ENCODE data around the gene SENP2. TPM values are rescaled to one million over a fixed set of nuclear protein-coding genes. Genes with fewer than 3 reads are reported as not detected.

SENP2 gene
- total and polyA plus RNA-seq, 4 donors, result 7.9 to 23.3 (median 11.3) TPM

GRCh38 chr3:185646382-185647133, 60.5 kb downstream of the SENP2 start:
- H3K4me1 ChIP-seq (ENCODE audit: control insufficient read depth in 4 of 4, insufficient read depth in 4 of 4, low read length in 3 of 4), result no peaks in the 10 kb centered on the region
- WGBS, result 85% methylated on average over 14 of the region's 14 CpGs
- H3K36me3 ChIP-seq (ENCODE audit: control insufficient read depth in 4 of 4, insufficient read depth in 3 of 4, low read depth in 1 of 4, low read length in 3 of 4), result no peaks in the 10 kb centered on the region
- H3K9me3 ChIP-seq (ENCODE audit: control insufficient read depth in 4 of 4, low read length in 3 of 4), result no peaks in the 10 kb centered on the region
- no peak overlapping the region for H3K9ac ChIP-seq (ENCODE audit: low read depth in 1 of 2, low read length in 2 of 2)
- no peak for TF ChIP-seq HNF4A (conservative IDR thresholded peaks at IDR 0.05)
- no peak for TF ChIP-seq NR2F2 (IDR thresholded peaks at IDR 0.05)
- TF ChIP-seq, protein P1, sequence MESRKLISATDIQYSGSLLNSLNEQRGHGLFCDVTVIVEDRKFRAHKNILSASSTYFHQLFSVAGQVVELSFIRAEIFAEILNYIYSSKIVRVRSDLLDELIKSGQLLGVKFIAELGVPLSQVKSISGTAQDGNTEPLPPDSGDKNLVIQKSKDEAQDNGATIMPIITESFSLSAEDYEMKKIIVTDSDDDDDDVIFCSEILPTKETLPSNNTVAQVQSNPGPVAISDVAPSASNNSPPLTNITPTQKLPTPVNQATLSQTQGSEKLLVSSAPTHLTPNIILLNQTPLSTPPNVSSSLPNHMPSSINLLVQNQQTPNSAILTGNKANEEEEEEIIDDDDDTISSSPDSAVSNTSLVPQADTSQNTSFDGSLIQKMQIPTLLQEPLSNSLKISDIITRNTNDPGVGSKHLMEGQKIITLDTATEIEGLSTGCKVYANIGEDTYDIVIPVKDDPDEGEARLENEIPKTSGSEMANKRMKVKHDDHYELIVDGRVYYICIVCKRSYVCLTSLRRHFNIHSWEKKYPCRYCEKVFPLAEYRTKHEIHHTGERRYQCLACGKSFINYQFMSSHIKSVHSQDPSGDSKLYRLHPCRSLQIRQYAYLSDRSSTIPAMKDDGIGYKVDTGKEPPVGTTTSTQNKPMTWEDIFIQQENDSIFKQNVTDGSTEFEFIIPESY (IDR thresholded peaks at IDR 0.05), result no peak
- TF ChIP-seq HNF4G (IDR thresholded peaks at IDR 0.05), result no peak
- no peak for TF ChIP-seq SP1 (IDR thresholded peaks at IDR 0.05)
- TF ChIP-seq TAF1 (conservative IDR thresholded peaks at IDR 0.05), result no peak
- H3K27me3 ChIP-seq (ENCODE audit: control insufficient read depth in 4 of 4, insufficient read depth in 4 of 4, low read length in 3 of 4), result no peaks in the 10 kb centered on the region
- no peak overlapping the region for H3K27ac ChIP-seq (ENCODE audit: low read depth in 1 of 2, low read length in 2 of 2)
- no peak for DNase-seq (ENCODE audit: low spot score)
- H3K4me3 ChIP-seq (ENCODE audit: low read depth in 1 of 3, low read length in 3 of 3), result no peak overlapping the region

DNA sequence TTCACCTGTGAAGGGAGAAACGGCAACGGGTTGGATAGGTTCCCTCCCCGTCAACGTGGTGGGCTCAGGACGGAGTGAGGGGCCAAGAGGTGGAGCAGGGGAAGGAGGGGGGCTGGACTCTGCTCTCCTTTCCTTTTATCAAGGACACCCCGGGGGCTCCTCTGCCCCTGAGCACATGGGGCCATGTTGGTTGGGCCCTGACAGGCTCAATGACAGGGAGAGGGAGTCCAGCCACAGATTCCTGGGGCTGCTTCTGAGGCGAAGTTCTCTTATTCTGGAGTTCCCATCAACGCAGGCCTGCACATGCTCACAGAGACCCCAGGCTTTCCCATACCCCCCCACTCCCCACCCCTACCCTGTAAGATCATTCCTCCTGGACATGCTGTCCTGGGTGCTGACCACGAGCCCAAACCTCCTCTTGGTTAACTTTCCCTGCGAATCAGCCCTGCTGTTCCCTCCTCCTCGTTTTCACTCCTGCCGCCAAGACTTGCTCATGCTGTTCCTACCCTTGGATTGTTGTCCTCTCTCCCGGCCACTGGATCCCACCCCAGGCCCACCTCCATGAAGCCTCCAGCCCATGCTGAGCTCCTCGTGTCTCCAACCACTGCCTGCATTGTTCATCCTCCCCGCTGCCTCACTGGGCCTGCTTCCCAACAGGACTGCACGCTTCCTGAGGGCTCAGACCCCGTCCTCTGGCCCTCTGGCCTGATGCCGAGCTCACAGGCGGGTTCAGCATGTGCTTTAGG, 61.2 kb downstream of the SENP2 start:
- no peaks in the 10 kb centered on the region for H3K27me3 ChIP-seq (ENCODE audit: control insufficient read depth in 4 of 4, insufficient read depth in 4 of 4, low read length in 3 of 4)
- no peaks in the 10 kb centered on the region for H3K4me1 ChIP-seq (ENCODE audit: control insufficient read depth in 4 of 4, insufficient read depth in 4 of 4, low read length in 3 of 4)
- DNase-seq (ENCODE audit: low spot score), result no peak
- no peak overlapping the region for H3K4me3 ChIP-seq (ENCODE audit: low read depth in 1 of 3, low read length in 3 of 3)
- TF ChIP-seq RXRA (IDR thresholded peaks at IDR 0.05) (no peak), ATF3 (IDR thresholded peaks at IDR 0.05) (no peak), FOXA2 (IDR thresholded peaks at IDR 0.05) (no peak), FOXA1 (IDR thresholded peaks at IDR 0.05) (no peak), EGR1 (IDR thresholded peaks at IDR 0.05; ENCODE audit: low read depth in 2 of 2) (no peak), CTCF (IDR thresholded peaks at IDR 0.05; ENCODE audit: low read depth, low read length, missing input control) (no peak), TAF1 (conservative IDR thresholded peaks at IDR 0.05) (no peak), JUND (IDR thresholded peaks at IDR 0.05) (no peak), REST (IDR thresholded peaks at IDR 0.05) (no peak), HNF4G (IDR thresholded peaks at IDR 0.05) (no peak), GABPA (IDR thresholded peaks at IDR 0.05 in 1 of 2, conservative IDR thresholded peaks at IDR 0.05 in 1 of 2) (no peak), RAD21 (IDR thresholded peaks at IDR 0.05) (no peak), NR2F2 (IDR thresholded peaks at IDR 0.05) (no peak), YY1 (IDR thresholded peaks at IDR 0.05) (no peak), HNF4A (conservative IDR thresholded peaks at IDR 0.05) (no peak), SP1 (IDR thresholded peaks at IDR 0.05) (no peak)
- TF ChIP-seq, protein P1 (IDR thresholded peaks at IDR 0.05), result no peak
- TF ChIP-seq, protein P2, sequence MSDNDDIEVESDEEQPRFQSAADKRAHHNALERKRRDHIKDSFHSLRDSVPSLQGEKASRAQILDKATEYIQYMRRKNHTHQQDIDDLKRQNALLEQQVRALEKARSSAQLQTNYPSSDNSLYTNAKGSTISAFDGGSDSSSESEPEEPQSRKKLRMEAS (IDR thresholded peaks at IDR 0.05), result no peak
- H3K9me3 ChIP-seq (ENCODE audit: control insufficient read depth in 4 of 4, low read length in 3 of 4), result no peaks in the 10 kb centered on the region
- WGBS, result 90% methylated on average over 19 of the region's 19 CpGs
- H3K27ac ChIP-seq (ENCODE audit: low read depth in 1 of 2, low read length in 2 of 2), result no peak overlapping the region
- H3K9ac ChIP-seq (ENCODE audit: low read depth in 1 of 2, low read length in 2 of 2), result no peak overlapping the region
- H3K36me3 ChIP-seq (ENCODE audit: control insufficient read depth in 4 of 4, insufficient read depth in 3 of 4, low read depth in 1 of 4, low read length in 3 of 4), result no peaks in the 10 kb centered on the region
